RWPE1 (cell line): Measurements from ENCODE around the gene CCNY.
"Not testable (repeated sequence)": the region's sequence is repeated elsewhere in the genome, so short reads cannot be mapped to it uniquely, and the experiment has no call there.

Source experiments
- CTCF ChIA-PET: fragments of 350-600 bp; sonication (Branson Sonifier 250); formaldehyde crosslinking; extraction: SDS; loops from one replicate; lab custom pipeline; 2021; lab: Yijun Ruan, JAX
- POLR2A ChIA-PET: fragments of 400-600 bp; formaldehyde crosslinking; extraction: SDS; loops from one replicate; lab custom pipeline; 2020; ENCODE audit warnings: antibody characterized with exemption; ENCODE audit not compliant: low non-redundant PET; lab: Yijun Ruan, JAX
- DNase-seq: peaks from one replicate; pipeline ENCODE4 v3.0.0; 2012; ENCODE audit warnings: low spot score
- H3K27ac ChIP-seq: fragments of 450-650 bp; 2 replicates; pipeline ENCODE4 v1.5.1; 2017
- TF ChIP-seq, protein P1 (sequence below): fragments of 450-650 bp; conservative IDR thresholded peaks from 2 replicates; pipeline ENCODE4 v1.5.1; 2017; ENCODE audit warnings: low read depth, mild to moderate bottlenecking

CCNY gene

DNA sequence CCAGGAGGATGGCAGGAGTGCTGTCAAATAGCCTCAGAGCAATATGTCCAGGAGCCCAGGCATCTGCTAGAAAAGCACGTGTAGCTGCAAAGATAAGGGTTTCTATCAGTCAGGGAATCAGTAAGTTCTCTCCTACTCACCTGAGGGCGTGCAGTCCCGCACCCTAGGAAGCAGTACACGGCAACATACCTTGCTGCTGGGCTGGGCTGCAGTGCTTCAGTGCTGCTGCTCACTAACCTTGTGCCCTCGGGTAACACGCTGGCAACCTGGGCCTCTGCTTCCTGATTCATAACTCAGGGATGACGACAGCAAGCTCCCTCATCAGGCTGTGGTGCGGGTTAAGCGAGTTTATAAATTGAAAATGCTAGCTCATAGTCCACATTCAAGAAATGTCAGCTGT is 29.5 kb upstream of the CCNY start:
- H3K27ac ChIP-seq = peak overlapping the region; percentile 94
- TF ChIP-seq, protein P1, sequence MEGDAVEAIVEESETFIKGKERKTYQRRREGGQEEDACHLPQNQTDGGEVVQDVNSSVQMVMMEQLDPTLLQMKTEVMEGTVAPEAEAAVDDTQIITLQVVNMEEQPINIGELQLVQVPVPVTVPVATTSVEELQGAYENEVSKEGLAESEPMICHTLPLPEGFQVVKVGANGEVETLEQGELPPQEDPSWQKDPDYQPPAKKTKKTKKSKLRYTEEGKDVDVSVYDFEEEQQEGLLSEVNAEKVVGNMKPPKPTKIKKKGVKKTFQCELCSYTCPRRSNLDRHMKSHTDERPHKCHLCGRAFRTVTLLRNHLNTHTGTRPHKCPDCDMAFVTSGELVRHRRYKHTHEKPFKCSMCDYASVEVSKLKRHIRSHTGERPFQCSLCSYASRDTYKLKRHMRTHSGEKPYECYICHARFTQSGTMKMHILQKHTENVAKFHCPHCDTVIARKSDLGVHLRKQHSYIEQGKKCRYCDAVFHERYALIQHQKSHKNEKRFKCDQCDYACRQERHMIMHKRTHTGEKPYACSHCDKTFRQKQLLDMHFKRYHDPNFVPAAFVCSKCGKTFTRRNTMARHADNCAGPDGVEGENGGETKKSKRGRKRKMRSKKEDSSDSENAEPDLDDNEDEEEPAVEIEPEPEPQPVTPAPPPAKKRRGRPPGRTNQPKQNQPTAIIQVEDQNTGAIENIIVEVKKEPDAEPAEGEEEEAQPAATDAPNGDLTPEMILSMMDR = no peak
- POLR2A ChIA-PET = no interaction called here
- peak; percentile 80 for DNase-seq
- CTCF ChIA-PET = no interaction called here

DNA sequence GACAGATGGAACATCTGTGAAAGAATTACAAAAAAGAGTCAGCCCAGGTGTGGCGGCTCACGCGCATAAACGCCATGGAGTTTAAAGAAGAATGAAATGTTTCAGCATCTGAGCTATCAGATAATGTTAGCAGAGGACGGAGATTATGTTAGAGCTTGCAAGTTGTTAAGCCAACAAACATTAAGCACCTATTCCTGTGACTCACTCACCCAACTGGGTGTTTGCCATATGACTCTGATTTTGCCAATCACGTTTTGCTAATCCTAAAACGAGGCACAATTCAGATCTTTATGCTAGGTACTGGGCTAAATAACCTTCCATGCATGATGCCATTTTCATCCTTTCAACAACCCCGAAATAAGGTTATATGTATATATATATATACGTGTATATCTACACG is 29.0 kb upstream of the CCNY start:
- ChIA-PET CTCF (no interaction called here), POLR2A (no interaction called here)
- peak overlapping the region; percentile 94 for H3K27ac ChIP-seq
- TF ChIP-seq, protein P1 = no peak
- peak; percentile 64 for DNase-seq

GRCh38 chr10:35308809-35309208 is 27.5 kb upstream of the CCNY start:
- ChIA-PET CTCF (no interaction called here), POLR2A (no interaction called here)
- no peak overlapping the region for H3K27ac ChIP-seq
- TF ChIP-seq, protein P1 = no peak
- no peak for DNase-seq

- H3K27ac ChIP-seq, DNase-seq, POLR2A ChIA-PET: not testable (repeated sequence)
- CTCF ChIA-PET = interaction anchor here (0.7 kb wide), 1 partner anchor 196 kb away, joined by 5 read pairs; no protein-coding TSS in a partner anchor
These were observed 22.2 kb upstream of the CCNY start for GRCh38 chr10:35314142-35314541.

- H3K27ac ChIP-seq, DNase-seq, POLR2A ChIA-PET, CTCF ChIA-PET: not testable (repeated sequence)
These were observed 21.1 kb upstream of the CCNY start for GRCh38 chr10:35315235-35315634.

DNA sequence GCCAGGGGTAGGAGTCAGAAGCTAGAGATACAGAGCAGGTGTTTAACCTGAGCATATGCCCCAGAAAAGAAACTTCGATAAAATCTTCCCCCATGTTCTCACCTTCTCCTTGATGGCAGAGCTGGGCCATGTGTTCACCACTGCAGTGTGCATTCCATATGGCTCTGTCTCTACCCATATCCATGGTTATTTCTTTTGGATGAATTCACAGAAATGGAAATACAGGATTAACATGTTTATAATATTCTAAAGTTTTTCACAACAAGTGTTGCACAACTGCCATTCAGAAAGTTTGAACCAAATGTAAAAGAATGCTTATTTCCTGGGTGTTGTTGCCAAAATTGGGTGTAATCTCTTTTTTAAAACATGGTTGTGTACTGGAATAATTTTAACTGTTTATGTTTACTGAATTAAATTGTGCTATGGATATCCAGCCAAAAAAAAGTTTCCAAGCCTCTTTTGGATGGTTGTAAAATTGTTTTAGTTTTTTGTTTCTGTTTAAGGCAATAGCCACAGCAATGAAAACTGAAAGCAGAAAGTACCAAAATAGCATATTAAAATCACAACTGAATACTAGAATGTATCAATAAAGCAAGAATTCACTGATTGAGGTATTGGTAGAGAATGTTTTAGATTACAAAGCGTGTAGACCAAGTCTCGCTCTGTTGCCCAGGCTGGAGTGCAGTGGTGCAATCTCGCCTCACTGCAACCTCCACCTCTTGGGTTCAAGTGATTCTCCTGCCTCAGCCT is 19.9 kb upstream of the CCNY start:
- TF ChIP-seq, protein P1 = no peak
- ChIA-PET POLR2A (no interaction called here), CTCF (no interaction called here)
- DNase-seq = no peak
- H3K27ac ChIP-seq = no peak overlapping the region

- H3K27ac ChIP-seq = no peak overlapping the region
- CTCF ChIA-PET = interaction anchor here (1.1 kb wide), 1 partner anchor 187 kb away, joined by 3 read pairs; no protein-coding TSS in a partner anchor
- TF ChIP-seq, protein P1 = no peak
- POLR2A ChIA-PET = no interaction called here
- no peak for DNase-seq
These were observed 17.8 kb upstream of the CCNY start for GRCh38 chr10:35318551-35318950.
